Body of pancreas (tissue), 4 donors: ENCODE data around the gene ANKRD39.

ENCODE experiments used
- CTCF ChIP-seq, 7 experiments: fragments of 450-650 bp in 4 of 7; fragments of 200-600 bp in 3 of 7; sonication (generic) in 3 of 7; IDR thresholded peaks; one replicate each; pipeline ENCODE4 v1.5.1; 2016 to 2019; ENCODE audit warnings: antibody characterized with exemption in 7 of 7
- POLR2A ChIP-seq, 3 donors: fragments of 450-650 bp; IDR thresholded peaks; one replicate each; pipeline ENCODE4 v1.6.1; 2016; ENCODE audit warnings: antibody characterized with exemption in 3 of 3, mild to moderate bottlenecking in 2 of 3

- TF ChIP-seq CTCF (IDR thresholded peaks at IDR 0.05) (no peak), POLR2A (IDR thresholded peaks at IDR 0.05) (no peak)
These were observed 42.4 kb upstream of the ANKRD39 start for GRCh38 chr2:96900237-96900636.
